Right lobe of liver (tissue), 4 donors: ENCODE results near the gene GALNT14.

Source experiments
- CTCF ChIP-seq, 4 donors: fragments of 200-600 bp in 3 of 4; fragments of 450-650 bp in 1 of 4; IDR thresholded peaks; one replicate each; pipeline versions ENCODE4 v1.5.1 to v1.8.0; 2016 to 2022; ENCODE audit warnings: antibody characterized with exemption in 4 of 4, mild to moderate bottlenecking in 2 of 4
- POLR2A ChIP-seq: fragments of 450-650 bp; IDR thresholded peaks from one replicate; pipeline ENCODE4 v1.6.1; 2017; ENCODE audit warnings: antibody characterized with exemption, mild to moderate bottlenecking
- donor health status: DM: no; HTN: no; CAD: no.
- donor health status: DM: no; HTN: no; CAD: no.
- donor health status: DM: no; HTN: yes; CAD: no.

GRCh38 chr2:30927465-30928075 is 210.7 kb downstream of the GALNT14 start:
- TF ChIP-seq CTCF (IDR thresholded peaks at IDR 0.05) (no peak), POLR2A (no peak)
